Measurements from ENCODE around the gene SLC38A8.

DNA sequence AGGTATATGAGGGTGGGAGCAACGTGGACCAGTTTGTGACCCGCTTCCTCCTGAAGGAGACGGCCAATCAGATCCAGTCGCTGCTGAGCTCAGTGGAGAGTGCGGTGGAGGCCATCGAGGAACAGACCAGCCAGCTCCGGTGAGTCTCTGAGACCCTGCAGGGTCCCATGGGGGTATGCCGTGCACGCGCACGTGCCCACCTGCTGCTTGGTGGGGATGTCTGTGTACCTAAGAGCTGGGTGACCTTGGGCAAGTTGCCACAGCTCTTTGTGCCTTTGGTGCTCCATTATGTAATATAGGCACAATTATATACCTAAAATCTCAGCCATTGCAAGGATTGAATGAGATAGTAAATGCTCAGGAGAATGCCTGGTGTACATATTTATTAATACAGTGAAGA is 52.1 kb downstream of the SLC38A8 start:
- TF ChIP-seq, protein P1, sequence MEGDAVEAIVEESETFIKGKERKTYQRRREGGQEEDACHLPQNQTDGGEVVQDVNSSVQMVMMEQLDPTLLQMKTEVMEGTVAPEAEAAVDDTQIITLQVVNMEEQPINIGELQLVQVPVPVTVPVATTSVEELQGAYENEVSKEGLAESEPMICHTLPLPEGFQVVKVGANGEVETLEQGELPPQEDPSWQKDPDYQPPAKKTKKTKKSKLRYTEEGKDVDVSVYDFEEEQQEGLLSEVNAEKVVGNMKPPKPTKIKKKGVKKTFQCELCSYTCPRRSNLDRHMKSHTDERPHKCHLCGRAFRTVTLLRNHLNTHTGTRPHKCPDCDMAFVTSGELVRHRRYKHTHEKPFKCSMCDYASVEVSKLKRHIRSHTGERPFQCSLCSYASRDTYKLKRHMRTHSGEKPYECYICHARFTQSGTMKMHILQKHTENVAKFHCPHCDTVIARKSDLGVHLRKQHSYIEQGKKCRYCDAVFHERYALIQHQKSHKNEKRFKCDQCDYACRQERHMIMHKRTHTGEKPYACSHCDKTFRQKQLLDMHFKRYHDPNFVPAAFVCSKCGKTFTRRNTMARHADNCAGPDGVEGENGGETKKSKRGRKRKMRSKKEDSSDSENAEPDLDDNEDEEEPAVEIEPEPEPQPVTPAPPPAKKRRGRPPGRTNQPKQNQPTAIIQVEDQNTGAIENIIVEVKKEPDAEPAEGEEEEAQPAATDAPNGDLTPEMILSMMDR (IDR thresholded peaks at IDR 0.05; ENCODE audit: poor library complexity): no peak
- no peak for TF ChIP-seq EZH2 (IDR thresholded peaks at IDR 0.05; ENCODE audit: borderline replicate concordance)
- TF ChIP-seq EZH2phosphoT487 (IDR thresholded peaks at IDR 0.05; ENCODE audit: low read depth, severe bottlenecking, unreplicated experiment): no peak

Measured in hepatocyte (in vitro differentiated cells).